ENCODE data around the gene SCMH1. TPM values are rescaled to one million over a fixed set of nuclear protein-coding genes. Genes with fewer than 3 reads are reported as not detected.

The SCMH1 gene
- total and polyA plus RNA-seq, 2 experiments from 2014 or later: 15.0 to 19.4 TPM

- no peak overlapping the region for H2AFZ ChIP-seq
- DNase-seq (ENCODE audit: low spot score) (no peak), ATAC-seq (no peak)
- no peaks in the 10 kb centered on the region for H3K9me2 ChIP-seq (ENCODE audit: insufficient read depth)
- Mint-ChIP-seq H3K4me1 (peaks cover 5% of the 10 kb centered on the region), H3K9me3 (peaks cover 26% of the 10 kb centered on the region; the same call in 2 of the 3 replicates), H3K27me3 (ENCODE audit: insufficient read depth, low read depth, poor library complexity) (no peaks in the 10 kb centered on the region), H3K27ac (no peak overlapping the region), H3K4me3 (no peak overlapping the region), H3K36me3 (ENCODE audit: low read depth) (peaks cover 39% of the 10 kb centered on the region)
- TF ChIP-seq JUNB (IDR thresholded peaks at IDR 0.05; ENCODE audit: unreplicated experiment): no peak
- TF ChIP-seq EZH2 (IDR thresholded peaks at IDR 0.05; ENCODE audit: low read depth, unreplicated experiment): no peak
- TF ChIP-seq, protein P1, sequence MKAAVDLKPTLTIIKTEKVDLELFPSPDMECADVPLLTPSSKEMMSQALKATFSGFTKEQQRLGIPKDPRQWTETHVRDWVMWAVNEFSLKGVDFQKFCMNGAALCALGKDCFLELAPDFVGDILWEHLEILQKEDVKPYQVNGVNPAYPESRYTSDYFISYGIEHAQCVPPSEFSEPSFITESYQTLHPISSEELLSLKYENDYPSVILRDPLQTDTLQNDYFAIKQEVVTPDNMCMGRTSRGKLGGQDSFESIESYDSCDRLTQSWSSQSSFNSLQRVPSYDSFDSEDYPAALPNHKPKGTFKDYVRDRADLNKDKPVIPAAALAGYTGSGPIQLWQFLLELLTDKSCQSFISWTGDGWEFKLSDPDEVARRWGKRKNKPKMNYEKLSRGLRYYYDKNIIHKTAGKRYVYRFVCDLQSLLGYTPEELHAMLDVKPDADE (IDR thresholded peaks at IDR 0.05): no peak
- no peak for TF ChIP-seq NANOG (IDR thresholded peaks at IDR 0.05; ENCODE audit: borderline replicate concordance)
- no peak for TF ChIP-seq ZNF114 (CRISPR knock-in tag; IDR thresholded peaks at IDR 0.05)
- TF ChIP-seq CREB1 (CRISPR knock-in tag; IDR thresholded peaks at IDR 0.05; ENCODE audit: low read depth): no peak
- TF ChIP-seq, protein P2, sequence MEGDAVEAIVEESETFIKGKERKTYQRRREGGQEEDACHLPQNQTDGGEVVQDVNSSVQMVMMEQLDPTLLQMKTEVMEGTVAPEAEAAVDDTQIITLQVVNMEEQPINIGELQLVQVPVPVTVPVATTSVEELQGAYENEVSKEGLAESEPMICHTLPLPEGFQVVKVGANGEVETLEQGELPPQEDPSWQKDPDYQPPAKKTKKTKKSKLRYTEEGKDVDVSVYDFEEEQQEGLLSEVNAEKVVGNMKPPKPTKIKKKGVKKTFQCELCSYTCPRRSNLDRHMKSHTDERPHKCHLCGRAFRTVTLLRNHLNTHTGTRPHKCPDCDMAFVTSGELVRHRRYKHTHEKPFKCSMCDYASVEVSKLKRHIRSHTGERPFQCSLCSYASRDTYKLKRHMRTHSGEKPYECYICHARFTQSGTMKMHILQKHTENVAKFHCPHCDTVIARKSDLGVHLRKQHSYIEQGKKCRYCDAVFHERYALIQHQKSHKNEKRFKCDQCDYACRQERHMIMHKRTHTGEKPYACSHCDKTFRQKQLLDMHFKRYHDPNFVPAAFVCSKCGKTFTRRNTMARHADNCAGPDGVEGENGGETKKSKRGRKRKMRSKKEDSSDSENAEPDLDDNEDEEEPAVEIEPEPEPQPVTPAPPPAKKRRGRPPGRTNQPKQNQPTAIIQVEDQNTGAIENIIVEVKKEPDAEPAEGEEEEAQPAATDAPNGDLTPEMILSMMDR (conservative IDR thresholded peaks at IDR 0.05; ENCODE audit: low read depth in 2 of 2): no peak
- TF ChIP-seq EZH2phosphoT487 (IDR thresholded peaks at IDR 0.05; ENCODE audit: unreplicated experiment): no peak
- no peak for TF ChIP-seq POLR2AphosphoS5 (IDR thresholded peaks at IDR 0.05; ENCODE audit: low read depth)
- TF ChIP-seq, protein P3, sequence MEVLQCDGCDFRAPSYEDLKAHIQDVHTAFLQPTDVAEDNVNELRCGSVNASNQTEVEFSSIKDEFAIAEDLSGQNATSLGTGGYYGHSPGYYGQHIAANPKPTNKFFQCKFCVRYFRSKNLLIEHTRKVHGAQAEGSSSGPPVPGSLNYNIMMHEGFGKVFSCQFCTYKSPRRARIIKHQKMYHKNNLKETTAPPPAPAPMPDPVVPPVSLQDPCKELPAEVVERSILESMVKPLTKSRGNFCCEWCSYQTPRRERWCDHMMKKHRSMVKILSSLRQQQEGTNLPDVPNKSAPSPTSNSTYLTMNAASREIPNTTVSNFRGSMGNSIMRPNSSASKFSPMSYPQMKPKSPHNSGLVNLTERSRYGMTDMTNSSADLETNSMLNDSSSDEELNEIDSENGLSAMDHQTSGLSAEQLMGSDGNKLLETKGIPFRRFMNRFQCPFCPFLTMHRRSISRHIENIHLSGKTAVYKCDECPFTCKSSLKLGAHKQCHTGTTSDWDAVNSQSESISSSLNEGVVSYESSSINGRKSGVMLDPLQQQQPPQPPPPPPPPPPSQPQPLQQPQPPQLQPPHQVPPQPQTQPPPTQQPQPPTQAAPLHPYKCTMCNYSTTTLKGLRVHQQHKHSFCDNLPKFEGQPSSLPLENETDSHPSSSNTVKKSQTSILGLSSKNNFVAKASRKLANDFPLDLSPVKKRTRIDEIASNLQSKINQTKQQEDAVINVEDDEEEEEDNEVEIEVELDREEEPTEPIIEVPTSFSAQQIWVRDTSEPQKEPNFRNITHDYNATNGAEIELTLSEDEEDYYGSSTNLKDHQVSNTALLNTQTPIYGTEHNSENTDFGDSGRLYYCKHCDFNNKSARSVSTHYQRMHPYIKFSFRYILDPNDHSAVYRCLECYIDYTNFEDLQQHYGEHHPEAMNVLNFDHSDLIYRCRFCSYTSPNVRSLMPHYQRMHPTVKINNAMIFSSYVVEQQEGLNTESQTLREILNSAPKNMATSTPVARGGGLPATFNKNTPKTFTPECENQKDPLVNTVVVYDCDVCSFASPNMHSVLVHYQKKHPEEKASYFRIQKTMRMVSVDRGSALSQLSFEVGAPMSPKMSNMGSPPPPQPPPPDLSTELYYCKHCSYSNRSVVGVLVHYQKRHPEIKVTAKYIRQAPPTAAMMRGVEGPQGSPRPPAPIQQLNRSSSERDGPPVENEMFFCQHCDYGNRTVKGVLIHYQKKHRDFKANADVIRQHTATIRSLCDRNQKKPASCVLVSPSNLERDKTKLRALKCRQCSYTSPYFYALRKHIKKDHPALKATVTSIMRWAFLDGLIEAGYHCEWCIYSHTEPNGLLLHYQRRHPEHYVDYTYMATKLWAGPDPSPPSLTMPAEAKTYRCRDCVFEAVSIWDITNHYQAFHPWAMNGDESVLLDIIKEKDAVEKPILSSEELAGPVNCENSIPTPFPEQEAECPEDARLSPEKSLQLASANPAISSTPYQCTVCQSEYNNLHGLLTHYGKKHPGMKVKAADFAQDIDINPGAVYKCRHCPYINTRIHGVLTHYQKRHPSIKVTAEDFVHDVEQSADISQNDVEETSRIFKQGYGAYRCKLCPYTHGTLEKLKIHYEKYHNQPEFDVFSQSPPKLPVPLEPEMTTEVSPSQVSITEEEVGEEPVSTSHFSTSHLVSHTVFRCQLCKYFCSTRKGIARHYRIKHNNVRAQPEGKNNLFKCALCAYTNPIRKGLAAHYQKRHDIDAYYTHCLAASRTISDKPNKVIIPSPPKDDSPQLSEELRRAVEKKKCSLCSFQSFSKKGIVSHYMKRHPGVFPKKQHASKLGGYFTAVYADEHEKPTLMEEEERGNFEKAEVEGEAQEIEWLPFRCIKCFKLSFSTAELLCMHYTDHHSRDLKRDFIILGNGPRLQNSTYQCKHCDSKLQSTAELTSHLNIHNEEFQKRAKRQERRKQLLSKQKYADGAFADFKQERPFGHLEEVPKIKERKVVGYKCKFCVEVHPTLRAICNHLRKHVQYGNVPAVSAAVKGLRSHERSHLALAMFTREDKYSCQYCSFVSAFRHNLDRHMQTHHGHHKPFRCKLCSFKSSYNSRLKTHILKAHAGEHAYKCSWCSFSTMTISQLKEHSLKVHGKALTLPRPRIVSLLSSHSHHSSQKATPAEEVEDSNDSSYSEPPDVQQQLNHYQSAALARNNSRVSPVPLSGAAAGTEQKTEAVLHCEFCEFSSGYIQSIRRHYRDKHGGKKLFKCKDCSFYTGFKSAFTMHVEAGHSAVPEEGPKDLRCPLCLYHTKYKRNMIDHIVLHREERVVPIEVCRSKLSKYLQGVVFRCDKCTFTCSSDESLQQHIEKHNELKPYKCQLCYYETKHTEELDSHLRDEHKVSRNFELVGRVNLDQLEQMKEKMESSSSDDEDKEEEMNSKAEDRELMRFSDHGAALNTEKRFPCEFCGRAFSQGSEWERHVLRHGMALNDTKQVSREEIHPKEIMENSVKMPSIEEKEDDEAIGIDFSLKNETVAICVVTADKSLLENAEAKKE (CRISPR knock-in tag; IDR thresholded peaks at IDR 0.05): no peak
- no peak for TF ChIP-seq STAT1 (IDR thresholded peaks at IDR 0.05; ENCODE audit: unreplicated experiment)
- no peak for TF ChIP-seq ZNF331 (CRISPR knock-in tag; IDR thresholded peaks at IDR 0.05; ENCODE audit: low read depth)
- TF ChIP-seq, protein P4, sequence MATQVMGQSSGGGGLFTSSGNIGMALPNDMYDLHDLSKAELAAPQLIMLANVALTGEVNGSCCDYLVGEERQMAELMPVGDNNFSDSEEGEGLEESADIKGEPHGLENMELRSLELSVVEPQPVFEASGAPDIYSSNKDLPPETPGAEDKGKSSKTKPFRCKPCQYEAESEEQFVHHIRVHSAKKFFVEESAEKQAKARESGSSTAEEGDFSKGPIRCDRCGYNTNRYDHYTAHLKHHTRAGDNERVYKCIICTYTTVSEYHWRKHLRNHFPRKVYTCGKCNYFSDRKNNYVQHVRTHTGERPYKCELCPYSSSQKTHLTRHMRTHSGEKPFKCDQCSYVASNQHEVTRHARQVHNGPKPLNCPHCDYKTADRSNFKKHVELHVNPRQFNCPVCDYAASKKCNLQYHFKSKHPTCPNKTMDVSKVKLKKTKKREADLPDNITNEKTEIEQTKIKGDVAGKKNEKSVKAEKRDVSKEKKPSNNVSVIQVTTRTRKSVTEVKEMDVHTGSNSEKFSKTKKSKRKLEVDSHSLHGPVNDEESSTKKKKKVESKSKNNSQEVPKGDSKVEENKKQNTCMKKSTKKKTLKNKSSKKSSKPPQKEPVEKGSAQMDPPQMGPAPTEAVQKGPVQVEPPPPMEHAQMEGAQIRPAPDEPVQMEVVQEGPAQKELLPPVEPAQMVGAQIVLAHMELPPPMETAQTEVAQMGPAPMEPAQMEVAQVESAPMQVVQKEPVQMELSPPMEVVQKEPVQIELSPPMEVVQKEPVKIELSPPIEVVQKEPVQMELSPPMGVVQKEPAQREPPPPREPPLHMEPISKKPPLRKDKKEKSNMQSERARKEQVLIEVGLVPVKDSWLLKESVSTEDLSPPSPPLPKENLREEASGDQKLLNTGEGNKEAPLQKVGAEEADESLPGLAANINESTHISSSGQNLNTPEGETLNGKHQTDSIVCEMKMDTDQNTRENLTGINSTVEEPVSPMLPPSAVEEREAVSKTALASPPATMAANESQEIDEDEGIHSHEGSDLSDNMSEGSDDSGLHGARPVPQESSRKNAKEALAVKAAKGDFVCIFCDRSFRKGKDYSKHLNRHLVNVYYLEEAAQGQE (IDR thresholded peaks at IDR 0.05; ENCODE audit: unreplicated experiment): no peak
- H3K36me3 ChIP-seq (ENCODE audit: insufficient read depth): peaks cover 10% of the 10 kb centered on the region; the same call in 1 of the 2 replicates
- peaks cover 5% of the 10 kb centered on the region; the same call in 1 of the 2 replicates for H3K4me1 ChIP-seq (ENCODE audit: insufficient read depth)
- no peak overlapping the region for H3K27ac ChIP-seq (ENCODE audit: low read depth)
- no peaks in the 10 kb centered on the region for H3K27me3 ChIP-seq (ENCODE audit: insufficient read depth)
- no peak overlapping the region for H3K4me3 ChIP-seq
- no peaks in the 10 kb centered on the region; the same call in none of the 2 replicates for H3K79me2 ChIP-seq (replicated peaks; ENCODE audit: insufficient read depth)
- 0 out of 2 replicates have a peak, but pooled peaks cover 2% of the 10 kb centered on the region for H4K20me1 ChIP-seq (replicated peaks; ENCODE audit: insufficient read depth)
- H3F3A ChIP-seq (replicated peaks; ENCODE audit: low read depth): no peaks in the 10 kb centered on the region
- no peak overlapping the region for H3K4me2 ChIP-seq
These were observed 20.1 kb downstream of the SCMH1 start for GRCh38 chr1:41221995-41222394.
